Sigmoid colon (tissue), 7 donors: ENCODE data around the gene A2M. TPM values are rescaled to one million over a fixed set of nuclear protein-coding genes. Genes with fewer than 3 reads are reported as not detected.
A peak's percentile ranks its signal among the peaks of the same experiment; 100 is the strongest.

Source experiments
- DNase-seq: peaks from one replicate; pipeline ENCODE4 v3.0.0-alpha.2; 2019
- H3K27ac ChIP-seq, 4 donors: fragments of 200-600 bp; sonication (generic); one replicate each; pipeline ENCODE4 v1.5.1; 2016 to 2019; ENCODE audit warnings: mild to moderate bottlenecking in 1 of 4
- H3K27me3 ChIP-seq, 3 donors: fragments of 200-600 bp; sonication (generic); one replicate each; pipeline ENCODE4 v1.5.1; 2019; ENCODE audit warnings: mild to moderate bottlenecking in 1 of 3
- H3K36me3 ChIP-seq, 4 donors: fragments of 200-600 bp; sonication (generic); one replicate each; pipeline ENCODE4 v1.5.1; 2016 to 2019
- H3K4me1 ChIP-seq, 4 donors: fragments of 200-600 bp; sonication (generic); one replicate each; pipeline ENCODE4 v1.5.1; 2017 to 2019
- H3K4me3 ChIP-seq, 4 donors: fragments of 200-600 bp; sonication (generic); one replicate each; pipeline ENCODE4 v1.5.1; 2017 to 2019; ENCODE audit warnings: mild to moderate bottlenecking in 2 of 4, moderate library complexity in 1 of 4
- H3K9me3 ChIP-seq, 4 donors: fragments of 200-600 bp in 3 of 4; sonication (generic) in 3 of 4; one replicate each; pipeline versions ENCODE4 v1.5.1 to v1.6.1; 2013 to 2019
- CTCF ChIP-seq, 4 experiments: fragments of 450-650 bp in 3 of 4; fragments of 200-600 bp in 1 of 4; IDR thresholded peaks; one replicate each; pipeline ENCODE4 v1.5.1; 2016 to 2019; ENCODE audit warnings: antibody characterized with exemption in 4 of 4, mild to moderate bottlenecking in 3 of 4, moderate library complexity in 2 of 4
- EP300 ChIP-seq, 4 donors: sonication (generic); formaldehyde crosslinking; IDR thresholded peaks; one replicate each; pipeline ENCODE4 v1.6.1; 2017; ENCODE audit warnings: antibody characterized with exemption in 4 of 4
- POLR2A ChIP-seq, 2 donors: fragments of 450-650 bp; IDR thresholded peaks; one replicate each; pipeline ENCODE4 v1.6.1; 2016; ENCODE audit warnings: antibody characterized with exemption in 2 of 2, mild to moderate bottlenecking in 2 of 2, moderate library complexity in 2 of 2
- POLR2AphosphoS5 ChIP-seq, 4 donors: sonication (generic); formaldehyde crosslinking; IDR thresholded peaks; one replicate each; pipeline ENCODE4 v1.6.1; 2017; ENCODE audit warnings: antibody characterized with exemption in 4 of 4
- WGBS, 2 donors: extraction: QIAGEN DNeasy Blood & Tissue Kit; methylation state at CpG; one replicate each; pipeline ENCODE4 v1.1.7; 2013; 5-methylcytosine and 5-hydroxymethylcytosine counted together
- intact Hi-C: fragments of 100-400 bp; cut with DNase I; formaldehyde crosslinking; loops from one replicate; pipeline ENCODE4 v1.15.1; 2023
- polyA plus RNA-seq, 3 donors: library from polyadenylated mRNA; stranded (reverse); fragments of 200-250 nt; gene quantifications; one replicate each; pipeline ENCODE4 v1.2.3, GENCODE V29; 2013
- total RNA-seq, 4 donors: library from RNA; depleted of rRNA; stranded (reverse); fragments of >200 nt; gene quantifications; one replicate each; pipeline ENCODE4 v1.1.0, GENCODE V29; 2016
- donor health status: healthy with polysubstance abuse.
- donor health status: Bipolar disorder and iron deficiency.
- donor health status: healthy.

Gene A2M
- total and polyA plus RNA-seq, 7 donors: 34.2 to 296 (median 195) TPM

GRCh38 chr12:9051158-9051550 lies 64.6 kb downstream of the A2M start:
- no peak for TF ChIP-seq EP300 (IDR thresholded peaks at IDR 0.05)
- peak in 1 of 4 donors; percentile 21 for TF ChIP-seq POLR2AphosphoS5 (IDR thresholded peaks at IDR 0.05)
- TF ChIP-seq CTCF (IDR thresholded peaks at IDR 0.05): no peak
- TF ChIP-seq POLR2A (IDR thresholded peaks at IDR 0.05): no peak
- Histone ChIP-seq H3K27ac (no peak overlapping the region), H3K4me3 (no peak overlapping the region), H3K9me3 (no peaks in the 10 kb centered on the region), H3K4me1 (no peaks in the 10 kb centered on the region), H3K36me3 (no peaks in the 10 kb centered on the region), H3K27me3 (no peaks in the 10 kb centered on the region)
- no peak for DNase-seq
- 52 to 71% methylated on average over 6 of the region's 6 CpGs for WGBS, 2 donors
- intact Hi-C loops: no loop called here

DNA sequence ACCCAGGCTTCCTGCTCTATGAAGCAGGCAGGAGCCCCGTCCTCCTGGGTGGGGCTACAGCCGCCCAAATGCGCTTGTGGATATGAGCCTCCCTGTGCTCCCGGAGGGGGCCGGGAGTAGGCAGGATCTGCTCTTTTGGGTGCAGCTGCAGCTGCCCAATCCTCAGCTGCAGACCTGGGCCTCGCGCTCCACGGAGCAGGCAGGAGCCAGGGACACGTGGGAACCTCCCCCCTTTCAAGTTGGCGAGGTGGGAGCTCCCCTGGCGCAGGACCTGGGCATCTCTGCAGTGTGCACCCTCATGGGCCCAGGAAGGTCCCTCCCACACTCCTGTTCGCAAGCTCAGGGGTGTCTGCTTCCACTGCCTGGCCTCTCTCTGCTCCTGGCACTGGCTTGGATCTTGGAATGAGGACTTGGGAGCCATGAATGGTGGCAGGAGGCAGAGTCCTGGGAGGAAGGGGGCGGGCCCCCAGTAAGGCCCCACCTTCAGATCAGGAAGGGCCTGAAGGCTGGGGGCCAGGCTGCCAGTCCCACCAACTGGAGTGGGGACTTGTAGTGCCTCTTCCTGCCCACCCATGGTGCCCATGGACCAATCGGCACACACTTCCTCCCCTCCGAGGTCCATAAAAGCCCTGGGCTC lies 65.1 kb downstream of the A2M start:
- no peaks in the 10 kb centered on the region for H3K36me3 ChIP-seq
- intact Hi-C loops: no loop called here
- H3K9me3 ChIP-seq: no peaks in the 10 kb centered on the region
- no peak for DNase-seq
- WGBS, 2 donors: 78 to 85% methylated on average over 15 of the region's 15 CpGs
- TF ChIP-seq CTCF (IDR thresholded peaks at IDR 0.05): no peak
- TF ChIP-seq POLR2AphosphoS5 (IDR thresholded peaks at IDR 0.05): no peak
- no peak for TF ChIP-seq POLR2A (IDR thresholded peaks at IDR 0.05)
- TF ChIP-seq EP300 (IDR thresholded peaks at IDR 0.05): no peak
- no peak overlapping the region for H3K4me3 ChIP-seq
- H3K27me3 ChIP-seq: no peaks in the 10 kb centered on the region
- no peak overlapping the region for H3K27ac ChIP-seq
- H3K4me1 ChIP-seq: no peaks in the 10 kb centered on the region

DNA sequence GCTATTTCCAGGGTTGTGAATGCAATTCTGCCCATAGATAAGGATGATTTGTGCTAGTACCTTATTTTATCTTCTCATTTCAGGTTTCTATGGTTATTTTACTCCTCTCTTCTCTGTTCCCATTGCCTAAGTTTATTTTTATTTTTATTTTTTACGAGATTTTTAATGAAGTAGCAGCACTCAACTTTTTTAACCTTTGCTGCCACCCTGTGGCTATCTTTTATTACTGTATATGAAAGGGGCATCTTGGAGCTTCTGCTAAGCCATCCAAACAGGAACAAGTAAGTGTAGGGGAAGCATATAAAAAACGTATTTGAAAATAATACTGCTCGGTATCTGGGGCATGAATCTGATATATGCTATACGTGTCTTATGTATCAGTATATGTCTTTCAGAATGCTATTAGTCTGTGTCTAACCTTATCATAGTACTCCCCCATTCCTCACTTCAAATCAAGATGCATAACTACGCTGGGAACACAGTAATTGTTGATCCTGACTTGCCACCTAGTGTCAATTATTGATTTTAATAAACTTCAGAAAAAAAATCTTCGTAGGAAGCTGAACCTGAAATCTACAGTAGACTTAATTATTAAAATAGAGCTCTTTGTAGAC lies 66.1 kb downstream of the A2M start:
- Histone ChIP-seq H3K4me1 (no peaks in the 10 kb centered on the region), H3K27ac (no peak overlapping the region), H3K9me3 (no peaks in the 10 kb centered on the region), H3K27me3 (no peaks in the 10 kb centered on the region), H3K36me3 (no peaks in the 10 kb centered on the region), H3K4me3 (no peak overlapping the region)
- 17 to 26% methylated on average over 6 of the region's 6 CpGs for WGBS, 2 donors
- intact Hi-C loops: no loop called here
- DNase-seq: no peak
- TF ChIP-seq POLR2AphosphoS5 (IDR thresholded peaks at IDR 0.05): no peak
- no peak for TF ChIP-seq EP300 (IDR thresholded peaks at IDR 0.05)
- peak in 3 of 4 experiments; percentile 13 to 50 (median 45) for TF ChIP-seq CTCF (IDR thresholded peaks at IDR 0.05)
- TF ChIP-seq POLR2A (IDR thresholded peaks at IDR 0.05): no peak

- Histone ChIP-seq H3K4me3 (no peak overlapping the region), H3K36me3 (no peaks in the 10 kb centered on the region), H3K4me1 (no peaks in the 10 kb centered on the region), H3K27ac (no peak overlapping the region), H3K9me3 (no peaks in the 10 kb centered on the region), H3K27me3 (no peaks in the 10 kb centered on the region)
- 96 to 98% methylated on average over 2 of the region's 2 CpGs for WGBS, 2 donors
- intact Hi-C loops: no loop called here
- no peak for DNase-seq
- no peak for TF ChIP-seq CTCF (IDR thresholded peaks at IDR 0.05)
- TF ChIP-seq EP300 (IDR thresholded peaks at IDR 0.05): no peak
- TF ChIP-seq POLR2AphosphoS5 (IDR thresholded peaks at IDR 0.05): no peak
- no peak for TF ChIP-seq POLR2A (IDR thresholded peaks at IDR 0.05)
Measured at GRCh38 chr12:9048930-9049329, 66.8 kb downstream of the A2M start.
